ENCODE results near the gene SELENON. TPM values are rescaled to one million over a fixed set of nuclear protein-coding genes. Genes with fewer than 3 reads are reported as not detected.
A peak's percentile ranks its signal among the peaks of the same experiment; 100 is the strongest.

The SELENON gene
- total and polyA plus RNA-seq, 10 of the 15 experiments (the other 5 are each of a cell fraction or from before 2014, with no cell fraction given): 0.07 to 5.1 (median 0.80) TPM

GRCh38 chr1:25763493-25763892, 36.5 kb upstream of the SELENON start:
- RAD21 ChIA-PET (ENCODE audit: unreplicated experiment): no interaction called here
- no peaks in the 10 kb centered on the region for H4K20me1 ChIP-seq (ENCODE audit: control insufficient read depth, insufficient read depth)
- H3K79me2 ChIP-seq (ENCODE audit: control insufficient read depth, insufficient read depth, low read length): no peaks in the 10 kb centered on the region
- no peak for DNase-seq (ENCODE audit: low read depth, low spot score)
- no peaks in the 10 kb centered on the region for H3K36me3 ChIP-seq (ENCODE audit: control insufficient read depth in 2 of 2, insufficient read depth in 2 of 2, low read length in 1 of 2)
- H3K27me3 ChIP-seq (replicated peaks in 1 of 2; ENCODE audit: control insufficient read depth in 2 of 2, insufficient read depth in 2 of 2, low read length in 1 of 2): peaks cover 0 to 4% of the 10 kb centered on the region in 2 experiments; a peak in 1 of 4 replicates
- SMC1A ChIA-PET (ENCODE audit: uncharacterized antibody, unreplicated experiment): no interaction called here
- 62% methylated on average over 10 of the region's 10 CpGs for WGBS (ENCODE audit: insufficient coverage, insufficient replicate concordance, low lambda C conversion rate, missing lambda C conversion rate)
- CTCF ChIA-PET: no interaction called here
- no peaks in the 10 kb centered on the region; the same call in 1 of the 2 replicates for H3K4me1 ChIP-seq (ENCODE audit: control insufficient read depth, insufficient read depth, low read length)
- in situ Hi-C loops (cut with MboI) (no loop called here), intact Hi-C loops (cut with micrococcal nuclease; ENCODE audit: unreplicated experiment) (no loop called here)
- no peak for FAIRE-seq
- TF ChIP-seq TAF1 (IDR thresholded peaks at IDR 0.05; ENCODE audit: borderline replicate concordance, low read depth, low read length) (no peak), ZNF24 (IDR thresholded peaks at IDR 0.05) (no peak)
- no peak overlapping the region for H3K27ac ChIP-seq (ENCODE audit: control insufficient read depth, insufficient read depth)
- no peak overlapping the region for H3K4me2 ChIP-seq (ENCODE audit: control insufficient read depth, insufficient read depth)
- no peak overlapping the region for H3K4me3 ChIP-seq
- POLR2A ChIA-PET: no interaction called here
- no peak overlapping the region for H2AFZ ChIP-seq (ENCODE audit: control insufficient read depth, low read depth, low read length)
- ATAC-seq: no peak
- H3K9ac ChIP-seq (ENCODE audit: control insufficient read depth, insufficient read depth, low read length): no peak overlapping the region
- H3K9me3 ChIP-seq (replicated peaks; ENCODE audit: control insufficient read depth, insufficient read depth, low read length): no peaks in the 10 kb centered on the region
- BruUV-seq (replicated peaks): no TSS peak

DNA sequence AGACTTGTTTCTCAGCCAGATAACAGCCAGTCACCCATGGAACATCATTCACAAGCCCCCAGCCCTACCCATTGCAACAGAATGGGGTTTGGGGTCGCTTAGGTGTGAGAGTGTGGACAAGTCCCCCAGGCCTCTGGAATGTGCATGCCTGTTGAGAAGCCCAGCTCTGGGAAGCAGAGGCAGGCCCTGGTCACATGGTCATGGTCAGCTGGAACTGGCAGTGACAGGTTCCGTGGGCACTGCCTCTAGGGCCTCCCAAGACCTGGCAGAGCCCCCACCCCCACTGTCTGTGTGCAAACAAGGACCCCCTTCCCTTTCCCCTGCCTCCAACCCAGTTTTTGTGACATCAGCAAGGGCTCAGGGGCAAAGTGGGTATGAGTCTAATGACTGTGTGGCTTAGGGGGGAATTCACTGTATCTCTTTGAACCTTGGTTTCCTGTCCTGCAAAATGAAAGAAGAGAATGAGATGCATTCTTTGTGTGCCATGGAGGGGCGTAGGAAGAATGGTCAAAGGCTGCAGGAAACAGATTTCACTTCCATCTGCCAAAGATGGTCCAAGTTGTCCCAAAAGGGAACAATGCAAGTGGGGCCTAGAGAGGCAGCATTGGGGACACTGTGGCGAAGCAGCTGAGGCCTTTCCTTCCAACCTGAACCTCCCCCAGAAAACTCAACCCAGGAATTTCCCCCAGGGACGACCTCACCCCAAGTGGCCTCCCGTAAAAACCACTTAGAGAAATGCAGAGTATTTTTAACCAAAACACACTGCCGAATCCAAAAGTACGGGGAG, 34.7 kb upstream of the SELENON start:
- BruUV-seq (replicated peaks): no TSS peak
- Histone ChIP-seq H3K4me1 (ENCODE audit: control insufficient read depth, insufficient read depth, low read length) (no peaks in the 10 kb centered on the region; the same call in 1 of the 2 replicates), H2AFZ (ENCODE audit: control insufficient read depth, low read depth, low read length) (no peak overlapping the region), H3K4me3 (no peak overlapping the region), H3K27ac (ENCODE audit: control insufficient read depth, insufficient read depth) (no peak overlapping the region), H4K20me1 (ENCODE audit: control insufficient read depth, insufficient read depth) (no peaks in the 10 kb centered on the region), H3K27me3 (replicated peaks in 1 of 2; ENCODE audit: control insufficient read depth in 2 of 2, insufficient read depth in 2 of 2, low read length in 1 of 2) (0 out of 4 replicates have a peak, but pooled peaks cover 0 to 1% of the 10 kb centered on the region in 2 experiments), H3K9me3 (replicated peaks; ENCODE audit: control insufficient read depth, insufficient read depth, low read length) (no peaks in the 10 kb centered on the region), H3K9ac (ENCODE audit: control insufficient read depth, insufficient read depth, low read length) (no peak overlapping the region), H3K4me2 (ENCODE audit: control insufficient read depth, insufficient read depth) (no peak overlapping the region), H3K36me3 (ENCODE audit: control insufficient read depth in 2 of 2, insufficient read depth in 2 of 2, low read length in 1 of 2) (no peaks in the 10 kb centered on the region), H3K79me2 (ENCODE audit: control insufficient read depth, insufficient read depth, low read length) (no peaks in the 10 kb centered on the region)
- 30% methylated on average over 8 of the region's 8 CpGs for WGBS (ENCODE audit: insufficient coverage, insufficient replicate concordance, low lambda C conversion rate, missing lambda C conversion rate)
- ATAC-seq: peak; percentile 41
- ChIA-PET POLR2A (no interaction called here), SMC1A (ENCODE audit: uncharacterized antibody, unreplicated experiment) (interaction anchor here (1.2 kb wide), 1 partner anchor 14 kb away, joined by 3 read pairs; no protein-coding TSS in a partner anchor), RAD21 (ENCODE audit: unreplicated experiment) (interaction anchor here (0.8 kb wide), 1 partner anchor 156 kb away, joined by 3 read pairs; no protein-coding TSS in a partner anchor), CTCF (interaction anchor here (1.5 kb wide), 1 partner anchor 156 kb away, joined by 6 read pairs; no protein-coding TSS in a partner anchor)
- FAIRE-seq: peak; percentile 57
- DNase-seq (ENCODE audit: low read depth, low spot score): no peak
- intact Hi-C loops (cut with micrococcal nuclease; ENCODE audit: unreplicated experiment) (no loop called here), in situ Hi-C loops (cut with MboI) (no loop called here)
- TF ChIP-seq RAD51 (IDR thresholded peaks at IDR 0.05) (no peak), NFYB (IDR thresholded peaks at IDR 0.05; ENCODE audit: insufficient read depth, low read depth, low read length) (no peak), RUNX3 (IDR thresholded peaks at IDR 0.05; ENCODE audit: low read length) (peak; percentile 43), IKZF1 (conservative IDR thresholded peaks at IDR 0.05) (peak; percentile 34; the same call in 1 of the 2 replicates), MYC (IDR thresholded peaks at IDR 0.05; ENCODE audit: insufficient read depth, insufficient read length, insufficient replicate concordance, low read length, severe bottlenecking) (no peak), ZNF24 (IDR thresholded peaks at IDR 0.05) (no peak), ZBED1 (IDR thresholded peaks at IDR 0.05; ENCODE audit: borderline replicate concordance) (no peak)
- TF ChIP-seq, protein P1, sequence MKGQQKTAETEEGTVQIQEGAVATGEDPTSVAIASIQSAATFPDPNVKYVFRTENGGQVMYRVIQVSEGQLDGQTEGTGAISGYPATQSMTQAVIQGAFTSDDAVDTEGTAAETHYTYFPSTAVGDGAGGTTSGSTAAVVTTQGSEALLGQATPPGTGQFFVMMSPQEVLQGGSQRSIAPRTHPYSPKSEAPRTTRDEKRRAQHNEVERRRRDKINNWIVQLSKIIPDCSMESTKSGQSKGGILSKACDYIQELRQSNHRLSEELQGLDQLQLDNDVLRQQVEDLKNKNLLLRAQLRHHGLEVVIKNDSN (IDR thresholded peaks at IDR 0.05; ENCODE audit: borderline replicate concordance, extremely low read length, insufficient read depth, low read depth, low read length): peak; percentile 15
- TF ChIP-seq, protein P2, sequence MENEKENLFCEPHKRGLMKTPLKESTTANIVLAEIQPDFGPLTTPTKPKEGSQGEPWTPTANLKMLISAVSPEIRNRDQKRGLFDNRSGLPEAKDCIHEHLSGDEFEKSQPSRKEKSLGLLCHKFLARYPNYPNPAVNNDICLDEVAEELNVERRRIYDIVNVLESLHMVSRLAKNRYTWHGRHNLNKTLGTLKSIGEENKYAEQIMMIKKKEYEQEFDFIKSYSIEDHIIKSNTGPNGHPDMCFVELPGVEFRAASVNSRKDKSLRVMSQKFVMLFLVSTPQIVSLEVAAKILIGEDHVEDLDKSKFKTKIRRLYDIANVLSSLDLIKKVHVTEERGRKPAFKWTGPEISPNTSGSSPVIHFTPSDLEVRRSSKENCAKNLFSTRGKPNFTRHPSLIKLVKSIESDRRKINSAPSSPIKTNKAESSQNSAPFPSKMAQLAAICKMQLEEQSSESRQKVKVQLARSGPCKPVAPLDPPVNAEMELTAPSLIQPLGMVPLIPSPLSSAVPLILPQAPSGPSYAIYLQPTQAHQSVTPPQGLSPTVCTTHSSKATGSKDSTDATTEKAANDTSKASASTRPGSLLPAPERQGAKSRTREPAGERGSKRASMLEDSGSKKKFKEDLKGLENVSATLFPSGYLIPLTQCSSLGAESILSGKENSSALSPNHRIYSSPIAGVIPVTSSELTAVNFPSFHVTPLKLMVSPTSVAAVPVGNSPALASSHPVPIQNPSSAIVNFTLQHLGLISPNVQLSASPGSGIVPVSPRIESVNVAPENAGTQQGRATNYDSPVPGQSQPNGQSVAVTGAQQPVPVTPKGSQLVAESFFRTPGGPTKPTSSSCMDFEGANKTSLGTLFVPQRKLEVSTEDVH (IDR thresholded peaks at IDR 0.05; ENCODE audit: low read depth, partially characterized antibody): no peak

Measured in GM12878 (cell line).